ENCODE results near the gene USP14.

DNA sequence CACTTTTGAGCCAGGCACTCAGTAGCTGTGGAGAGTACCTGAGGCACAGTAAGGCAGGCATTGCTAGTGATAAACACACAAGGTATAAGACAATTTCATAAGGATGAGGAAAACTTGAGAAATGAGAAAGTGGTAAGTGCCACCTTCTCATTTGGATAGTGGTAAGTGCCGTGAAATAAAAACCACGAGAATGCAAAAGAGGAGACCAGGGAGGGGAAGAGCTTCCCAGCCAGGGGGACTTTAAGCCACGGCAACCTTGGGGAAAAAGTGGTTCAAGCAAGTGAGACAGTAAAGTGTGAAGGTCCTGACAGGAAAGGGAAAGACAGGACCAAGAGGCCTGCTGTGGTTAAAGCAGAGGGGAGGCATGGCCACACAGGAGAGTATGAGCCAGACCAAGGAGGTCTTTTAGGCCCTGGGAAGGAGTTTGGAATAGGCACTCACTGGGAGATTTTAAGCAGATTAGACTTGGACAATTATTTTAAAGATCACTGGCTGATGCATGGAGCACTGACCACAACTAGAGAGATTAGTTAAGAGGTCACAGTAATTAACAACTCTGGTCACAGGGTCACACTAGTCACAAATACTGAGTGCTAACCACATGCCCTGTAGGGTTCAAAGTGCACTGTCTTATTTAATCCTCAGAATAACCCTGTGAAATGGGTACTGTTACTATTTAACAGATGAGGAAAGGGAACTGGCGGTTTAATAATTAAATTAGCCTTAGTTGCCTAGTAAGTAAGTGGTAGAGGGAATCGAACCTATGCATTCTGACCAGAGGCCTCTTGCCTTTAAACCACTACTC lies 59.4 kb downstream of the USP14 start:
- TF ChIP-seq, protein P1, sequence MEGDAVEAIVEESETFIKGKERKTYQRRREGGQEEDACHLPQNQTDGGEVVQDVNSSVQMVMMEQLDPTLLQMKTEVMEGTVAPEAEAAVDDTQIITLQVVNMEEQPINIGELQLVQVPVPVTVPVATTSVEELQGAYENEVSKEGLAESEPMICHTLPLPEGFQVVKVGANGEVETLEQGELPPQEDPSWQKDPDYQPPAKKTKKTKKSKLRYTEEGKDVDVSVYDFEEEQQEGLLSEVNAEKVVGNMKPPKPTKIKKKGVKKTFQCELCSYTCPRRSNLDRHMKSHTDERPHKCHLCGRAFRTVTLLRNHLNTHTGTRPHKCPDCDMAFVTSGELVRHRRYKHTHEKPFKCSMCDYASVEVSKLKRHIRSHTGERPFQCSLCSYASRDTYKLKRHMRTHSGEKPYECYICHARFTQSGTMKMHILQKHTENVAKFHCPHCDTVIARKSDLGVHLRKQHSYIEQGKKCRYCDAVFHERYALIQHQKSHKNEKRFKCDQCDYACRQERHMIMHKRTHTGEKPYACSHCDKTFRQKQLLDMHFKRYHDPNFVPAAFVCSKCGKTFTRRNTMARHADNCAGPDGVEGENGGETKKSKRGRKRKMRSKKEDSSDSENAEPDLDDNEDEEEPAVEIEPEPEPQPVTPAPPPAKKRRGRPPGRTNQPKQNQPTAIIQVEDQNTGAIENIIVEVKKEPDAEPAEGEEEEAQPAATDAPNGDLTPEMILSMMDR (IDR thresholded peaks at IDR 0.05; ENCODE audit: low read depth, low read length, poor library complexity, severe bottlenecking): no peak
- TF ChIP-seq EZH2phosphoT487 (IDR thresholded peaks at IDR 0.05; ENCODE audit: borderline replicate concordance, low read length): no peak

Data from DOHH2 (cell line).